NB4 (cell line): Measurements from ENCODE around the gene IL20RA.

Experiments used
- DNase-seq: peaks from one replicate; pipeline ENCODE4 v3.0.0; 2010; ENCODE audit warnings: low read depth
- H3K4me3 ChIP-seq: one replicate; pipeline ENCODE4 v1.5.1; 2011; ENCODE audit warnings: mild to moderate bottlenecking, low read depth, low read length, moderate library complexity
- CTCF ChIP-seq: IDR thresholded peaks from one replicate; pipeline ENCODE4 v1.5.1; 2012; ENCODE audit warnings: low read depth, low read length
- MYC ChIP-seq: IDR thresholded peaks from 2 replicates; pipeline ENCODE4 v1.6.1; 2011; ENCODE audit warnings: low read depth, low read length
- POLR2A ChIP-seq: IDR thresholded peaks from 2 replicates; pipeline ENCODE4 v1.6.1; 2011; ENCODE audit warnings: mild to moderate bottlenecking; ENCODE audit not compliant: insufficient read length; ENCODE audit errors: extremely low read depth
- TF ChIP-seq, protein P1 (sequence below): IDR thresholded peaks from 2 replicates; pipeline ENCODE4 v1.6.1; 2011; ENCODE audit warnings: low read depth, low read length

Gene IL20RA

DNA sequence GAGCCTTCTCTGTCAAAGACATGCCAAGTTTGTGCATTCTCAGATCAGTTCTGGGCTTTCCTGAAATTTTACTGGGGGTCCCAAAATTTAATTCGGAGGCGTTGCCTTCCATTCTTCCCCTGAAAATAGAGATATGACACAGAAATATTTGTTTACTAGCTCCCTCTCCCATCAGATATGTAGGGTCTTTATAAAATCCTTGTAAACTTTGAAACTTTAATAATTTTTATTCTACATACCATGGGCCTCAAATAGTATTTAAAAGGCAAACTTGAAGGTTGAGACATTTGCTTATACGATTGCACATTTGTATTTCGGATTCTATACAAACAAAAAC lies 54.6 kb downstream of the IL20RA start:
- no peak overlapping the region for H3K4me3 ChIP-seq
- DNase-seq, result no peak
- TF ChIP-seq MYC, result no peak
- TF ChIP-seq POLR2A, result no peak
- TF ChIP-seq CTCF, result no peak
- TF ChIP-seq, protein P1, sequence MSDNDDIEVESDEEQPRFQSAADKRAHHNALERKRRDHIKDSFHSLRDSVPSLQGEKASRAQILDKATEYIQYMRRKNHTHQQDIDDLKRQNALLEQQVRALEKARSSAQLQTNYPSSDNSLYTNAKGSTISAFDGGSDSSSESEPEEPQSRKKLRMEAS, result no peak

- no peak for DNase-seq
- TF ChIP-seq CTCF (no peak), MYC (no peak), POLR2A (no peak)
- TF ChIP-seq, protein P1, result no peak
- no peak overlapping the region for H3K4me3 ChIP-seq
Observed at GRCh38 chr6:136989571-136990241, 55.1 kb downstream of the IL20RA start.

GRCh38 chr6:136987526-136987925 lies 57.2 kb downstream of the IL20RA start:
- no peak for DNase-seq

DNA sequence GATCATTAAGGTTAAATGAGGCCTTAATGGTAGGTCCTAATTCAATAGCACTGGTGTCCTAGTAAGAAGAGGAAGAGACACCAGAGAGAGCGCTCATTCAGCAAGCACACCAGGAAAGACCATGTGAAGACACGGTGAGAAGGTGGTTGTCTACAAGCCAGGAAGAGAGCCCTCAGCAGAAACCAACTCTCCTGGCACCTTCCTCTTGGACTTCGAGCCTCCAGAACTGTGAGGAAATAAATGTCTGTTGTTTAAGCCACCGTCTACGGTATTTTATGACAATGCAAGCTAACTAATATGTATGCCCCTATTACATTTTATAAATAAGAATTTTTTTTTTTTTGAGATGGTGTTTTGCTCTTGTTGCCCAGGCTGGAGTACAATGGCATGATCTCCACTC lies 59.3 kb downstream of the IL20RA start:
- DNase-seq, result no peak
- TF ChIP-seq, protein P1, result no peak
- TF ChIP-seq MYC (no peak), POLR2A (no peak), CTCF (no peak)
- no peak overlapping the region for H3K4me3 ChIP-seq

More at GRCh38 chr6:136987526-136987925, 57.2 kb downstream of the IL20RA start:
- H3K4me3 ChIP-seq, result no peak overlapping the region
- no peak for TF ChIP-seq MYC
- TF ChIP-seq, protein P1, result no peak
- TF ChIP-seq POLR2A, result no peak
- TF ChIP-seq CTCF, result no peak

DNA sequence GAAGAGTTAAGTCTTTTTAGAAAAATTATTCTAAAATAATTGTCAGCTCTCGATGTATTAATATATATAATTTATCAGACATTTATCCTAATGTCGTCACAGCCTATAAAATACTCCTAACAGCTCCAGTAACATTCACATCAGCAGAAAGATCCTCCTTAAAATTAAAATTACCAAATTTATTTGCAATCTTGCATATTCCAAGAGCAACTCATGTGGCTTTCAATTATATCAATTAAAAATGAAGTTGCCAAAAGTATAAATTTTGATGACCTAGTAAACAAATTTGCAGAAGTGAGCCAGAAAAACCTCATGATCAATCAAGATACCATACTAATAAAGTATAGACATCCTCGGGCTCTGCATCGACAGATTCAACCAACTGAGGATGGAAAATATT lies 60.2 kb downstream of the IL20RA start:
- H3K4me3 ChIP-seq, result no peak overlapping the region
- no peak for DNase-seq
- TF ChIP-seq, protein P1, result no peak
- TF ChIP-seq CTCF, result no peak
- no peak for TF ChIP-seq MYC
- TF ChIP-seq POLR2A, result no peak

- H3K4me3 ChIP-seq, result no peak overlapping the region
- no peak for DNase-seq
- TF ChIP-seq, protein P1, result no peak
- TF ChIP-seq MYC, result no peak
- TF ChIP-seq POLR2A, result no peak
Observed at GRCh38 chr6:136983687-136984086, 61.1 kb downstream of the IL20RA start.
